KG1 (cell line): Measurements from ENCODE around the gene CHST13.
"Not testable (repeated sequence)": the region's sequence is repeated elsewhere in the genome, so short reads cannot be mapped to it uniquely, and the experiment has no call there.

Experiments
- DNase-seq: peaks from one replicate; lab custom pipeline; 2025; lab: John Stamatoyannopoulos, UW

CHST13 gene

DNA sequence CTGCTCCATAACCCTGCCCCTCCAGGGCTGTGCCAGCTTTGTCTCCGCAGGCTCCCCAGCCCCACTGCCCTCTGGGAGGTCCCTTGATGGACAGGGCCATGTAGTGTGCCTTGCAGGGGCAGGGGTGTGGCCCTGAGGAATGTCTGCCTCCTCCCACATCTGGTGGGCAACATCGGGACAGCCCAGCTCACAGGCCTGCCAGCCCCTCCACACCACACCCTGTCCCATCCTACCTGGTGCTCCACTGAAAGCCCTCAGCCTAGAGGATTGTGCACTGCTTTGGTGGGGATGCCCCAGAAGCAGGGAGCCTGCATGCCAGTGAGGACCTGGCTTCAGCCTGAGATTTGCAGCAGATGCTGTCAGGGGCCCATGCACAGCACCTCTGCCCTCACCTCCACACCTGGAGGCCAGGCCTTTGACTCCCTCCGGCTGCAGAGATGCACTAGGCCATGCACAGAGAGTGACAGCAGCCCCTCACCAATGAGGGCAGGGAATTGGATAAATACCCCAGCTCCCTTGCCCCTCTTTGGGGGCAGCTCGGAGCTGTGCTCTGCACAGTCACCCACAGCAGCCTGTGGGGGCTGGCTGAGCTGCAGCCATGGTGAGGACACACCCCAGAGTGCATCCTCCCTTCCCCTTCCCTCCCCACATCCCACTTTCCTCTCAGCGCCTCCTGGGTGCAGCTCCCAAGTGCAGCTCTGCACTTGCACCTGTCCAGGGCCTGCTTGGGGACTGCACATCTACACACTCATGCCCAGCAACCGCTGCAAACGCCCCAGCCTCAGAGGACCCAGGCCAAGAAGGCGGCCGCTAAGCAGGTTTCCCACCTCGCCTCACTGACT is 32.1 kb downstream of the CHST13 start:
- no peak for DNase-seq

DNA sequence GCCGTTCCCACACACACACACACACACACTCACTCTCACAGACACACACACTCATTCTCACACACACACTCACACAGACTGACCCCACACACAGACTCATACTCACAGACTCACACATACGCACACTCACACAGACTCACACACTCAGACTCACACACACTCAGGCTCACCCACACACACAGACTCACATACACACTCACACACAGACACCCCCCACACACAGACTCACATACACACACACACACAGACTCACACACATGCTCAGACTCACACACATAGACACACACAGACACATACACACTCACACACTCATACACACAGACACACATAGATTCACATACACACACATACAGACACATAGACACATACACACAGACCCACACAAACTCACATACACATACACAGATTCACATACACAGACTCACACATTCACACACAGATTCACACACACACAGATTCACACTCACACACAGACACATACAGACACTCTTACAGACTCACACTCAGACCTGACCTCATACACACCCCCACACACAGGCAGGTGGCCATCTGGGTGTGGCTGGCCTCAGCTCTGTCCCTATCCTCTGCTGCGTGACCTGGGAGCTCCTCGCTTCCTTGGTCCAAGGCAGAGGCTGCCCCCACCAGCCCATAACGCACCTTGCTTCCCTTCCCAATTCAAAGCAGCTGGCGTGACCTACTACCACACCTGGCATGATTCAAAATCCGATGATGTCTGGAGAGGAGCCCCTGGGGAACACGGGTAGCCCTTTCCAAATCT is 32.9 kb downstream of the CHST13 start:
- no peak for DNase-seq

DNA sequence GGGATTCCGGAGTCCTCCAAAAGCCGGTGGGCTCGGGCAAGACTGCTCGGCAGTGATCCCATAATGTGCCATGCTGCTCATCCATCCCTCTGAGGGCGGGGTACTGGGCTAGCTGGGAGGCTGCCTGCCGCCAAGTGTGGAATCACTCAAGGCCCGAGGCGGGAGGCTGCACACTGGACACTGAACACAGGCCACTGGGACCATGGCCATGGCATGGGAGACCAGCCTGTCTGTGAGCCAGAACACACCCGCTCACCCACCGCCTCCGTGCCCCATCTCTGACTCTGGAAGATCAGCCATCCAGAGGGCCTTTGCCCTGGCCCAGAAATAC is 33.4 kb downstream of the CHST13 start:
- no peak for DNase-seq

DNA sequence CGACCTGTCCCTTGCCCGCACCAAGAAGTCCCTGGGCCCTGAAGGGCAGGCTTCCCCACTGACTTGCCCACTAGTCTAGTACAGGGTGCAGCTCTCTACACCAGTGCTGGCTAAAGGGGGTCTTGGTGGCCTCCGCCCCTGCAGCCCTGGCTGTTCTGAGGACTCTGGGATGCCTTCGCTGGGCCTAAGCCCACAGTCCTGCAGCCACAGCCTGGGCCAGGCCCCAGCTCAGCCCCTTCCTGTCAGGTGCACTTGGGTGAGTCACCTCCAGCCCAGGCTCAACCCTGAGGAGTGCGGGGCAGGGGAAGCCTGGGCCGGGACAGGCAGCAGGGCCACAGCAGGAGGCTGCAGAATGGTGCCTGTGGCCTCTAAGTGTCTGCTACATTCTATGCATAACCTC is 33.8 kb downstream of the CHST13 start:
- no peak for DNase-seq

DNA sequence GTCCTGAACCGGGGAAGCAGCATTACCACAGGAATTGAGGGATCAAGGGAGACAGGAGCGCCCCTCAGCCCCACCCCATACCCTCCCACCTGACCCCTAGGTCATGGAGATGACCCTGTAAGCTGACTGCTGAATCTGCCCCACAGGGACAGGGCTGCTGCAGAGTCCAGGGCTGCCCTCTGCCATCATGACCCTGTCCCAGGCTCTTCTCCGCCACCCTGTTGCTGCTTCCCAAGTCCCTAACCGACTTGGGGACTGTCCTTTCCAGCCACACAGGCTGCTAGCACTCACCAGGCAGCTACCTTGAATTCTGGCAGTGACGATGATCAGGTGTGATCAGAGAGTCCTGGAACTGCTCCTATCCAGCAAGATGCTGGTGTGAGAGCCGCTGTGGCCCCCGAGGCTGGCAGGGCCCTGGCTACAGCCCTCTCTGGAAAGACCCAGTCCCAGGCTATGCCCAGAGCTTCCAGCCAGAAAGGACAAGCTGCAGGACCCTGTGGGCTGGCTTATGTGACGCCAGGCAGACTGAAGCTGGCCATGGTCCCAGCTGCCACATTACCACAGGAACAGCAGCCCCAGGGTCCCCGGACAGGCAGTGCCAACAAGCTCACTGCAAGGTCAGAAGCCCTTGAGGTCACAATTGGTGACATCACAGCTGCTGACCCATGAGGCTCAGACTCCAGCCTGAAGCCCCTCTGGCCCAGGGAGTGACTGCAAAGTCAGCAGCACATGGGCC is 34.5 kb downstream of the CHST13 start, which contains the start of gene C3orf22:
Gene C3orf22 (minus strand): TSS at position 597 of the 736 bp plus-strand sequence. CDS start 5,542 bp downstream, outside the sequence.
- no peak for DNase-seq

DNA sequence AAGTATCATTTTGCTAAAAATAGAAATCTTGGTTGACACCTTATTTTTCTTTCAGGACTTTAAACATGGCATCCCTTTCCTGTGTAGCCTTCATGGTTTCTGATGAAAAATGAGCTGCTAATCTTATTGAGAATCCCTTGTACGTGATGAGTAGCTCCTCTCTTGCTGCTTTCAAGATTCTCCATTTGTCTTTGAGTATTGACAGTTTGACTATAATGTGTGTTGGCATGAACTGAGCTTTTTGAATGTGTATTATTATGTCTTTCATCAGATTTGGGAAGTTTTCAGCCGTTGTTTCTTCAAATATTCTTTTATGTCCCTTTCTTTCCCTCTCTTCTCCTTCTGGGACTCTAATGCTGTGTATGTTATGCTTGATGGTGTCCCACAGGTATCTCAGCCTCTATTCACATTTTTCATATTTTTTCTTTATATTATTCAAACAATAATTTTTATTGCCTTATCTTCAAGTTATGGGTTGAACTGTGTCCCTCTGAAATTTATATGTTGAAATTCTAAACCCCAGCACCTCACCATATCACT is 38.9 kb downstream of the CHST13 start:
- no peak for DNase-seq

DNA sequence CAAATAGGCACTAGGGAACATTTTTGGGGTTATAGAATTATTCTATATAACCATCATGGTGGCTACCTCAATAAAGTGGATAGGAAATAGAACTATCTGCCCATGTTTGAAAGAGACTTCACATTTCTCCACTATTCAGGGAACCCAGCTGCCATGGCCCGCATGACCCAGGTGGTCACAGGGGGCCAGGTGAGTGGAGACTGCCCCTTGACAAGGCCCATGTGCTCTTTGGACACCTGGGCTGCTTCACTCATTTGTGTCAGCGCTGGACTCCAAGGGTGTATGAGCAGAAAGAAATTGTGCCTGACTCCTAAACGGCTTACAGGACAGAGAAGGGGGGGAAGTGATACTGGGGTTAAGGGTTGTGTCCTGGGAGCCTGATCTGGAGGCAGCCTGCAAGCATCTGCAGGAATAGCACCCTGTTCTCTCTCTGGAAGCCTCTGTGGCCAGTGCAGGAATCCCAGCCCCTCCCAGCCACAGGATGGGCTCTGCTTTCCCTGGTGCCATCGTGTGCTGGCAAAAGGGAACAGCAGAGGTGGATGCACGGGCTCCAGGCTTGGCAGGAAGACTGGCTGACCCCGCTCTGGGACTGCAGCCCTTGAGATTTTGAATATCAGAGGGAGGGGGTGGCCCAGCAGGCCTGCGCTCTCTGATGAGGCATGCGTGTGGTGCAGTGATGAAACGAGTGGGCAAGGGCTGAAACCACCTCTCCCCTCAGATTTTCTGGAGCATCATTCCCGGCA is 43.9 kb downstream of the CHST13 start:
- no peak for DNase-seq

DNA sequence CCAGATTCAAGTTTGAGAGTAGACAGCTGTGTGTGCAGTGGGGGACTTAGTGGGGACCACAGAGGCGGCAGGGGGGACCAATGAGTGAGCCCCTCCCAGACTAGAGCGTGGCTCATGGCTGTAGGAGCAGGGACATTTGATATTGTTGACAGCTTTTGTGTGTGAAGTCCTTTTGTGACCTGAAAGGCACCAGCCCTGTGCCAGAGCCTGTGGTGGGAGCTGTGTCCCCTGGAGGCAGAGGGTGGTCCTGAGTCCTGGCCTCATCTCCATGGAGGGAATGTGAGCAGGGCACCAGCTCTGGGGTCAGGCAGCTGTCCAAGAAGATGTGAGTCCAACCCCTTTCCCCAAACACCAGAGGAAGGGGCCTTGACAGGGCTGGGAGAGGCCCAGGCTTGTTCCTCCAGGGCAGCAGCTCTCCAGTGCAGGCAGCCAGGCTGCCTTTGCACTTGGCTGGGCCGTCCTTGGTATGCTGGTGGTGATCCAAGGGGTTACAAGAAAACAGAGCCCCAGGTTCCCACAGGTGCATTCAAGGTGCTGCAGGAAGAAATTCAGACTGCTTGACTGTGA is 44.9 kb downstream of the CHST13 start:
- DNase-seq: no peak

DNA sequence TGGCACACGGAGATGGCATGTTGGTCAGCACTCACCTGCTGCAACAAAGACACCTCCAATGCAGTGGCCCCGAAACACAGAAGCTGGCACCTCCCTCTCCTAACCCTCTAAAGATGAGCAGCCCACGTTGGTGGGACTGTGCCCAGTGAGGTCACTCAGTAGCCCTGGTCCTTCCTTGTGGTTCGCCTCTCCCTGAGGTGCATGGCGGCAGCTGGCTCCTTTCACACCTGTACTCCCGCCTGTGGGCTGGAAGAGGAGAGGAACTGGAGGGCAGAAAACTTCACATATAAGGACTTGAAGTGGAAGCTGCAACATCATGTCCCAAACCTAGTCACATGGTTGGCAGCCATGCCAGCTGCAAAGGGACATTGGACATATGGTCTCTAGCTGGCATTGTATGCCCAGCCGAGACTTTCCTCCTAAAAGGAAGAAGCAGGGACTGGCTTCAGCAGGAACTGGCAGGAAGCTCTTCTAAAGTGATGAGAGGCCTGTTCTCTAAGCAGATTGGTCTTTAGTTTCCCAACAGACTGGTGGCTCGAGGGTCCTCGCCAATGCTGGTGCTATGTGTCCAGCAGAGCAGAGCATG is 45.5 kb downstream of the CHST13 start:
- no peak for DNase-seq

DNA sequence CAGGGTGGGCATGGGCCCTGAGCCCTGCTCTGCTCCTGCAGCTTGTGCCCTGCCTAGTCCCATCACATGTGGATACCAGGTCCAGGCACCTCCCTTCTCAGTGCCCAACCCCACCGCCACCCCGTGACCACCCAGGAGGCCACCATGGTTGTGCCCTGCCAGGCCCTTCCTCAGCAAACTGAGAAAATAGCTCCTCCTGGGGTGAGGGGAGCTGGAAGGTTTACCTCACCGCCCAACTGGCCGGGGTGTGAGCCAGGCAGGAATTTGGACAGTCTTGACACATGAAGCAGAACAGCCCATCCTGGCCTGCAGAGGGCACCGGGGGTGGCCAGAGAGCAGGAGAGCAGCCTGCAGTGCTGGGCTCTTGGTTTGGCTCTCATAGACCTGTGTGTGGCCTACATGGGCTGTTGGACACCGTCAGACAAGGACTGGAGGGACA is 46.2 kb downstream of the CHST13 start:
- DNase-seq: no peak

DNA sequence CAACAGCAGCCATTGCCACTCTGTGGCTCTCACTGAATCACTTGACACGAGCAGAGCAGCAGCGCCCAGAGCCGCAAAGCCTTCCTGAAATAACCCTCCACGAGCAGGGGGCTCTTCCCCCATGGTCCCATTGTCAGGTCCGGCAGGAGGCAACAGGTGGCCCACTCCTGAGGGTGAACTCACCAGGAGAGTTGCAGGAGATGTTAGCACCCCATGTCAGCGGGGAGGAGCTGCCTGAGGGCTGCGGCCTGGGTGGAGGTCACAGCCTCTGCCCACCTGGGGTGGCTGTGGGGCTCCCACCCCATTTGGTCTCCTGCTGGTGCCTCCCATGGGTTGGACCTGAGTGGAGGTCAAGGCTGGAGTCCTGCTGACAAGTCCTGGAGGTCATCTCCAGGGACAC is 47.1 kb downstream of the CHST13 start:
- DNase-seq: no peak

DNA sequence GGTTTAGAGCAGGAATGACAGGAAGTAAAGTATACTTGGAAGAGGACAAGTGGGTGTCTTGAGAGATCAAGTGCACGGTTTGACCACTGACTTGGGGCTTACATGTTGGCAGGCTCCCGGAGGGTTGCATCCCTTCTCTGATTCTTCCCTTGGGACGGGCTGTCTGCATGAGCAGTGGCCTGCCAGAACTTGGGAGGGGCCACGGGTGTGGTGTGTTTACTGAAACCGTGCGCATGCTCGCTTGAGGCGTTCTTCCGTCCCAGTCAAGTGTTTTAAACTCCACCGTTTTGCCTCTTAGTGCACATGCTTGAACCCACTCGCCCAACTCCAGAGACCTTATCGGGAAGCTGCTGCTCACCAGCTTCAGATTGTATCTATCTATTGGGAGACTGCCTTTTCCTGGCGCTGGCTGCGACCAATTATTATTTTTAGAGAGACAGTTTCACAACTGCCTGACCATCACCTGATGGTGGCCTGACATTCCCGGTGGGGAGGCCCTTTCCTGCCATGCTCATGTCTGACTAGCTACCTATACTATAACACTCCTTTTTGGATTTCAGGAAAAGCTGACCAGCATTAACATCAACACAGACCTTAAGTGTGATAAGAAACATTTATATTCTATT is 49.6 kb downstream of the CHST13 start:
- no peak for DNase-seq

DNA sequence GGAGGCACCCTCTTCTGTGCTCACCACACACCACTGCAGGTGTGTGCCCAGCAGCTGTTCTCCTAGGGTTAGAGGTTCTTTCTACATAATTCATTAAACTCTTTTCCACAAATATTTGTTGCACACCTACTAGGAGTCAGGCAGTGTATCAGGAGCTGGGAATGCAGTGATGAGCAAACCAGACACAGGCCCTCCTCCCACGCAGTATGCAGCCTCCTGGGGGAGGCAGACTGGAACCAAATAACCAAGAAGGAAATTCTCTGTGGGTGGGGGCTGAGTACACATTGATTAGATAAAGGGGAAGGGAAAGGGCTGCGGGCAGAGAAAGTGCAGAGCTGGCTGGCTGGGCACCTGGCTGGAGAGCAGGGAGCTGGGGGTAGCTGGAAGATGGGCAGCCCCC is 53.3 kb downstream of the CHST13 start:
- DNase-seq: no peak

DNA sequence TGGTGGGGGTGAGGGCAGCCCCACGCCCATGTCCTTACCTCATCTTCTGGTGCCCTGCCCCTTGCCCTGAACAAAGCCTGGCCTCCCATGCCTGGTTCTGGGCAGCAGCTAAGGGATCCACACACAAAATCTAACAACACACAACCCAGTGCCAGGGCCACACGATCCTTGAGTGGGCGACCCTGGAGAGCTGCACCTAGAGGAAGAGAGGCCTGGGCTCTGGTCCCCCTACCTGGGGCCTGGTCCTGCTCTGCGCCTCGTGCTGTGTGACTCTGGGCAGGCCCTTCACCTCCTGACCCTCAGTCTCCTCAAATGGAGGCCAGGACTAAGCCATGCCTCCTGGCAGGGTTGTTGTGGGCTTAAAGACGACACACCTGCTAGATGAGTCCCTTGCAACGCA is 54.7 kb downstream of the CHST13 start:
- DNase-seq: no peak

DNA sequence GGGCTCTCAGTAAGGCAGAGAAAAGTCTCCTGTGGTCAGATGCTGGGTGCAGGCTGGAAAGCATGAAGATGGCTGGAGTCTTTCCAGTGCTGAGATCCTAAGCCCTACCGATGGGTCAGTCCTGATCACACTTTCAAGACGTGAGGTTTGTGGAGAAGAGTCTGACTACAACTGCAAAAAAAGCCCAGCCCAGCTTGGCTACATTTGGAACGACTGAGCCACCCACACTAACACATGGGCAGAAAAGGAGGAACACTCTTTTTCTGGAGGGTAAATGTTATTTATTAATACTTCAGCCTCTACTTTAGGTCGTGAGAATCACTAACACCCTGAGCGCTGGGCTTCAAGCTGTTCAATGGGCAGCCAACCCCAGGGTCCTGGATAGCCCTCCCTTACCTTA is 56.8 kb downstream of the CHST13 start:
- DNase-seq: no peak

DNA sequence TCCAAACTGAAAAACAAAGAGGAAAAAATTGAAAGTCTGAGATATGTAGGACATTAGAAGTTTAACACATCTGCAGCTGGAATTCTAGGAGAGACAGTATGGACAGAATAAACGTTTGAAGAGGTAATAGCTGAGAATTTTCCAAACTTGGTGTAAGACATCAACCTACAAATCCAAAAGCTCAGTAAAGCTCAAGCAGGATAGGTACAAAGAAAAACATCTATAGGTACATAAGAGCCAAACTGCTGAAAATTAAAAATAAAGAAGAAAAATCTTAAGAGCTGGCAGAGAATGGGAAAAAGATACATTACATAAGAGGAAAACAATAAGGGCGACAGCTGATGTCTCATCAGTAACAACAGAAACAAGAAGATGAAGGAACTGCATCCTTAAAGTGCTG is 57.6 kb downstream of the CHST13 start:
- no peak for DNase-seq

DNA sequence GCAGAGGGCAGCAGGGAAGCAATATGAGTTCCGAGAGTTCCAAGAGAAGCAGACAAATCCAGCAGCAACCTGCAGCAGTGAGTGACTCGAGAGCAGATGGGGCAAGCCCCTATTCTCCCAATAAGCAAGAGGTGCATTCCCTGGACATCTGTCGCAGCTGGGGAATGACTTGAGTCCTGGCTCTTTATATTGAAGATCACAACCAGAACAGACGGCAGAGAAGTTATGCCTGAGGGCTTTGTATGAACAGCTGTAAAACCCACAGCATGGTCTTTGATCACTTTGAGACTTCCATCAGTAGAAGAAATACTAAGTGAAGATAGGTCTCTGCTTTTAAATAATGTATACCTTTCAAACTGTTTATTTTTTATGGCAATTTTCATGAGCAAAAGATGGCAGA is 58.4 kb downstream of the CHST13 start:
- DNase-seq: no peak

DNA sequence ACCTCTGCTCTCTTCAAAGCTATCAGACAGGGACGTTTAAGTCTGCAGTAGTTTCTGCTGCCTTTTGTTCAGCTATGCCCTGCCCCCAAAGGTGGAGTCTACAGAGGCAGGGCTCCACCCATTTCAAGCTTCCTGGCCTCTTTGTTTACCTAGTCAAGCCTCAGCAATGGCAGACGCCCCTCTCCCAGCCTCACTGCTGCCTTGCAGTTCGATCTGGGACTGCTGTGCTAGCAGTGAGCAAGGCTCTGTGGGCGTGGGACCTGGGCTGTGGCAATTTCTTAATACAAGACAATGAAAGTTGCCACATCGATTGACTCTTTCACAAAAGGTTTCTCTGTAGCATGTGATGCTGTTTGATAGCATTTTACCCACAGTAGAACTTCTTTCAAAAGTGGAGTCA is 67.6 kb downstream of the CHST13 start:
- not testable (repeated sequence) for DNase-seq
